C4-2B (cell line): ENCODE results near the gene PISD.

Source experiments
- ZFX ChIP-seq: fragments of 450-650 bp; IDR thresholded peaks from 2 replicates; pipeline ENCODE4 v1.6.1; 2017
- TF ChIP-seq, protein P1 (sequence below): fragments of 450-650 bp; conservative IDR thresholded peaks from 2 replicates; pipeline ENCODE4 v1.5.1; 2017; ENCODE audit warnings: mild to moderate bottlenecking

DNA sequence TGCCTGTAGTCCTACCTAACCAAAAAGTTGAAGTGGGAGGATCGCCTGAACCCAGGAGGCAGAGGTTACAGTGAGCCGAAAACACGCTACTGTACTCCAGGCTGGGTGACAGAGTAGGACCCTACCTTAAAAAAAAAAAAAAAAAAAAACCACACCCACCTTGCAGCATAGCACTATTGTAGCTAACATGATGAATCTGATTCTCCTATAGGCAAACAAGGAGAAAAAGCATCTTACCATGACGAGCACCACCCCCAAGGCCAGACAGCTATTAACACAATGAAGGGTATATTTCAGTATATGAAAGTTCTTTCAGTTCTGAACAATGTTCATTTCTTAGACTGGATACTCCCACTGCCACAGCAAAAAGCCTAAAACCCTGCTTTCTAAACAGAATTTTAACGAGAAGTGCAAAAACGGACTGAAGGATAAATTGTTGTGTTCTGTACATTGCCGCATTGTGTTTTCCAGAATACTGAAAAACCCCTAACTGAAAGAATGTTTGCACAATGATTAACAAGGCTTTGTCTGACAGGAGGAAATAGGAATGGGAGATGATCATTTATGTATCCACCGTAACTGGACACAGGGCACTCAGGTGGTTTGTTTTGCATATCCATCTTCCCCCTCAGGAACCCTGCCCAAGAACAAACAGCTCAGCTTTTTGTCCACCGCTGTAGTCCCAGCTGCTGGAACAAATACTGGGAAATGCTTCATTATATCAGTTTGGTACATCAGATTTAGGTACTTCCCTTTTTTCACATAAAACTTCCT, 8.9 kb downstream of the PISD start:
- TF ChIP-seq, protein P1, sequence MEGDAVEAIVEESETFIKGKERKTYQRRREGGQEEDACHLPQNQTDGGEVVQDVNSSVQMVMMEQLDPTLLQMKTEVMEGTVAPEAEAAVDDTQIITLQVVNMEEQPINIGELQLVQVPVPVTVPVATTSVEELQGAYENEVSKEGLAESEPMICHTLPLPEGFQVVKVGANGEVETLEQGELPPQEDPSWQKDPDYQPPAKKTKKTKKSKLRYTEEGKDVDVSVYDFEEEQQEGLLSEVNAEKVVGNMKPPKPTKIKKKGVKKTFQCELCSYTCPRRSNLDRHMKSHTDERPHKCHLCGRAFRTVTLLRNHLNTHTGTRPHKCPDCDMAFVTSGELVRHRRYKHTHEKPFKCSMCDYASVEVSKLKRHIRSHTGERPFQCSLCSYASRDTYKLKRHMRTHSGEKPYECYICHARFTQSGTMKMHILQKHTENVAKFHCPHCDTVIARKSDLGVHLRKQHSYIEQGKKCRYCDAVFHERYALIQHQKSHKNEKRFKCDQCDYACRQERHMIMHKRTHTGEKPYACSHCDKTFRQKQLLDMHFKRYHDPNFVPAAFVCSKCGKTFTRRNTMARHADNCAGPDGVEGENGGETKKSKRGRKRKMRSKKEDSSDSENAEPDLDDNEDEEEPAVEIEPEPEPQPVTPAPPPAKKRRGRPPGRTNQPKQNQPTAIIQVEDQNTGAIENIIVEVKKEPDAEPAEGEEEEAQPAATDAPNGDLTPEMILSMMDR, result no peak
- TF ChIP-seq ZFX, result no peak
